IMR-90 (cell line): ENCODE data around the gene LRRC3B.

ENCODE experiments used
- BHLHE40 ChIP-seq: fragments of 150-350 bp; IDR thresholded peaks from 2 replicates; pipeline ENCODE4 v1.6.1; 2016; ENCODE audit warnings: mild to moderate bottlenecking, low read depth, low read length
- CEBPB ChIP-seq: IDR thresholded peaks from 2 replicates; pipeline ENCODE4 v1.6.1; 2012; ENCODE audit warnings: low read depth, low read length, improper control_type of control experiment
- ELK1 ChIP-seq: fragments of 150-350 bp; IDR thresholded peaks from 2 replicates; pipeline ENCODE4 v1.6.1; 2016; ENCODE audit warnings: low read depth, mild to moderate bottlenecking, low read length, moderate library complexity, borderline replicate concordance
- FOS ChIP-seq: fragments of 150-350 bp; IDR thresholded peaks from 2 replicates; pipeline ENCODE4 v1.6.1; 2016; ENCODE audit warnings: low read depth, low read length
- MAZ ChIP-seq: IDR thresholded peaks from 2 replicates; pipeline ENCODE4 v1.6.1; 2012; ENCODE audit warnings: low read depth, mild to moderate bottlenecking, low read length, improper control_type of control experiment, moderate library complexity, borderline replicate concordance
- MXI1 ChIP-seq: IDR thresholded peaks from 2 replicates; pipeline ENCODE4 v1.6.1; 2012; ENCODE audit warnings: low read depth, mild to moderate bottlenecking, low read length, moderate library complexity, borderline replicate concordance
- NFE2L2 ChIP-seq: fragments of 150-350 bp; IDR thresholded peaks from 2 replicates; pipeline ENCODE4 v1.6.1; 2016; ENCODE audit warnings: low read depth, mild to moderate bottlenecking, low read length
- POLR2A ChIP-seq: IDR thresholded peaks from 2 replicates; pipeline ENCODE4 v1.6.1; 2012; ENCODE audit warnings: mild to moderate bottlenecking, low read depth, low read length
- RAD21 ChIP-seq: IDR thresholded peaks from 2 replicates; pipeline ENCODE4 v1.6.1; 2012; ENCODE audit warnings: low read length, improper control_type of control experiment
- RCOR1 ChIP-seq: IDR thresholded peaks from 2 replicates; pipeline ENCODE4 v1.6.1; 2012; ENCODE audit warnings: mild to moderate bottlenecking, low read length, improper control_type of control experiment; ENCODE audit not compliant: insufficient replicate concordance
- RFX5 ChIP-seq: IDR thresholded peaks from 2 replicates; pipeline ENCODE4 v1.8.0; 2012; ENCODE audit warnings: low read depth, mild to moderate bottlenecking, low read length, moderate library complexity
- SMC3 ChIP-seq: fragments of 150-350 bp; IDR thresholded peaks from 2 replicates; pipeline ENCODE4 v1.6.1; 2016; ENCODE audit warnings: low read depth, mild to moderate bottlenecking, antibody characterized with exemption, low read length, moderate library complexity
- TF ChIP-seq, protein P1 (sequence below): conservative IDR thresholded peaks from 2 replicates; pipeline ENCODE4 v1.5.1; 2012; ENCODE audit warnings: mild to moderate bottlenecking, low read depth, low read length, improper control_type of control experiment
- TF ChIP-seq, protein P2 (sequence below): fragments of 150-350 bp; IDR thresholded peaks from 2 replicates; pipeline ENCODE4 v1.6.1; 2017; ENCODE audit warnings: mild to moderate bottlenecking, antibody characterized with exemption, low read length, low read depth

- TF ChIP-seq, protein P1, sequence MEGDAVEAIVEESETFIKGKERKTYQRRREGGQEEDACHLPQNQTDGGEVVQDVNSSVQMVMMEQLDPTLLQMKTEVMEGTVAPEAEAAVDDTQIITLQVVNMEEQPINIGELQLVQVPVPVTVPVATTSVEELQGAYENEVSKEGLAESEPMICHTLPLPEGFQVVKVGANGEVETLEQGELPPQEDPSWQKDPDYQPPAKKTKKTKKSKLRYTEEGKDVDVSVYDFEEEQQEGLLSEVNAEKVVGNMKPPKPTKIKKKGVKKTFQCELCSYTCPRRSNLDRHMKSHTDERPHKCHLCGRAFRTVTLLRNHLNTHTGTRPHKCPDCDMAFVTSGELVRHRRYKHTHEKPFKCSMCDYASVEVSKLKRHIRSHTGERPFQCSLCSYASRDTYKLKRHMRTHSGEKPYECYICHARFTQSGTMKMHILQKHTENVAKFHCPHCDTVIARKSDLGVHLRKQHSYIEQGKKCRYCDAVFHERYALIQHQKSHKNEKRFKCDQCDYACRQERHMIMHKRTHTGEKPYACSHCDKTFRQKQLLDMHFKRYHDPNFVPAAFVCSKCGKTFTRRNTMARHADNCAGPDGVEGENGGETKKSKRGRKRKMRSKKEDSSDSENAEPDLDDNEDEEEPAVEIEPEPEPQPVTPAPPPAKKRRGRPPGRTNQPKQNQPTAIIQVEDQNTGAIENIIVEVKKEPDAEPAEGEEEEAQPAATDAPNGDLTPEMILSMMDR = no peak
- TF ChIP-seq FOS (no peak), ELK1 (no peak), POLR2A (no peak), NFE2L2 (no peak), MXI1 (no peak), MAZ (no peak), RCOR1 (no peak), RFX5 (no peak), RAD21 (no peak), CEBPB (no peak), BHLHE40 (no peak), SMC3 (no peak)
- TF ChIP-seq, protein P2, sequence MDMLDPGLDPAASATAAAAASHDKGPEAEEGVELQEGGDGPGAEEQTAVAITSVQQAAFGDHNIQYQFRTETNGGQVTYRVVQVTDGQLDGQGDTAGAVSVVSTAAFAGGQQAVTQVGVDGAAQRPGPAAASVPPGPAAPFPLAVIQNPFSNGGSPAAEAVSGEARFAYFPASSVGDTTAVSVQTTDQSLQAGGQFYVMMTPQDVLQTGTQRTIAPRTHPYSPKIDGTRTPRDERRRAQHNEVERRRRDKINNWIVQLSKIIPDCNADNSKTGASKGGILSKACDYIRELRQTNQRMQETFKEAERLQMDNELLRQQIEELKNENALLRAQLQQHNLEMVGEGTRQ = no peak
These were observed 30.1 kb upstream of the LRRC3B start for GRCh38 chr3:26592451-26592850.
